Loucy (cell line): ENCODE results near the gene ZNF469.

ENCODE experiments used
- CTCF ChIP-seq: fragments of 200-600 bp; sonication (generic); conservative IDR thresholded peaks from 2 replicates; pipeline ENCODE4 v1.5.1; 2014; ENCODE audit warnings: mild to moderate bottlenecking, antibody characterized with exemption, low read length
- EZH2phosphoT487 ChIP-seq: fragments of 200-600 bp; IDR thresholded peaks from 2 replicates; pipeline ENCODE4 v1.6.1; 2018; ENCODE audit warnings: antibody characterized with exemption, mild to moderate bottlenecking, moderate library complexity, borderline replicate concordance

- TF ChIP-seq CTCF (no peak), EZH2phosphoT487 (no peak)
Observed at GRCh38 chr16:88374736-88375135, 8.0 kb upstream of the ZNF469 start.
